ENCODE data around the gene XRCC6. TPM values are rescaled to one million over a fixed set of nuclear protein-coding genes. Genes with fewer than 3 reads are reported as not detected.

Gene XRCC6
- total and polyA plus RNA-seq, 2 of the 13 experiments (the other 11 are each of a cell fraction or from before 2014, with no cell fraction given), result 124 to 625 TPM

GRCh38 chr22:41596776-41597634, 24.1 kb upstream of the XRCC6 start (continued):
- TF ChIP-seq, protein P1, sequence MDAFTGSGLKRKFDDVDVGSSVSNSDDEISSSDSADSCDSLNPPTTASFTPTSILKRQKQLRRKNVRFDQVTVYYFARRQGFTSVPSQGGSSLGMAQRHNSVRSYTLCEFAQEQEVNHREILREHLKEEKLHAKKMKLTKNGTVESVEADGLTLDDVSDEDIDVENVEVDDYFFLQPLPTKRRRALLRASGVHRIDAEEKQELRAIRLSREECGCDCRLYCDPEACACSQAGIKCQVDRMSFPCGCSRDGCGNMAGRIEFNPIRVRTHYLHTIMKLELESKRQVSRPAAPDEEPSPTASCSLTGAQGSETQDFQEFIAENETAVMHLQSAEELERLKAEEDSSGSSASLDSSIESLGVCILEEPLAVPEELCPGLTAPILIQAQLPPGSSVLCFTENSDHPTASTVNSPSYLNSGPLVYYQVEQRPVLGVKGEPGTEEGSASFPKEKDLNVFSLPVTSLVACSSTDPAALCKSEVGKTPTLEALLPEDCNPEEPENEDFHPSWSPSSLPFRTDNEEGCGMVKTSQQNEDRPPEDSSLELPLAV (CRISPR knock-in tag; conservative IDR thresholded peaks at IDR 0.05; ENCODE audit: low read depth), result no peak
- no peak for TF ChIP-seq KDM5A (IDR thresholded peaks at IDR 0.05; ENCODE audit: borderline replicate concordance, low read length)
- no peak for TF ChIP-seq TEF (CRISPR knock-in tag; IDR thresholded peaks at IDR 0.05)
- no peak for TF ChIP-seq PITX1 (CRISPR knock-in tag; IDR thresholded peaks at IDR 0.05)
- TF ChIP-seq ZNF260 (CRISPR knock-in tag; IDR thresholded peaks at IDR 0.05; ENCODE audit: borderline replicate concordance, low read depth), result no peak
- no peak for TF ChIP-seq POGK (CRISPR knock-in tag; conservative IDR thresholded peaks at IDR 0.05)
- TF ChIP-seq ZNF543 (CRISPR knock-in tag; IDR thresholded peaks at IDR 0.05), result no peak
- no peak for TF ChIP-seq FOXP1 (IDR thresholded peaks at IDR 0.05)
- no peak for TF ChIP-seq FOXP1 (CRISPR knock-in tag; IDR thresholded peaks at IDR 0.05)
- no peak for TF ChIP-seq ZNF335 (CRISPR knock-in tag; IDR thresholded peaks at IDR 0.05)
- TF ChIP-seq ZNF772 (CRISPR knock-in tag; IDR thresholded peaks at IDR 0.05), result 0 out of 2 replicates have a peak, but pooled peaks have one; percentile 25
- TF ChIP-seq HNRNPL (IDR thresholded peaks at IDR 0.05; ENCODE audit: low read depth, low read length), result peak; percentile 99
- TF ChIP-seq ATAD3A (CRISPR knock-in tag; IDR thresholded peaks at IDR 0.05), result no peak
- TF ChIP-seq ZBTB1 (CRISPR knock-in tag; IDR thresholded peaks at IDR 0.05; ENCODE audit: borderline replicate concordance), result no peak
- TF ChIP-seq ZNF737 (CRISPR knock-in tag; IDR thresholded peaks at IDR 0.05; ENCODE audit: borderline replicate concordance), result no peak
- TF ChIP-seq ZNF607 (CRISPR knock-in tag; IDR thresholded peaks at IDR 0.05; ENCODE audit: borderline replicate concordance), result no peak
- TF ChIP-seq, protein P2, sequence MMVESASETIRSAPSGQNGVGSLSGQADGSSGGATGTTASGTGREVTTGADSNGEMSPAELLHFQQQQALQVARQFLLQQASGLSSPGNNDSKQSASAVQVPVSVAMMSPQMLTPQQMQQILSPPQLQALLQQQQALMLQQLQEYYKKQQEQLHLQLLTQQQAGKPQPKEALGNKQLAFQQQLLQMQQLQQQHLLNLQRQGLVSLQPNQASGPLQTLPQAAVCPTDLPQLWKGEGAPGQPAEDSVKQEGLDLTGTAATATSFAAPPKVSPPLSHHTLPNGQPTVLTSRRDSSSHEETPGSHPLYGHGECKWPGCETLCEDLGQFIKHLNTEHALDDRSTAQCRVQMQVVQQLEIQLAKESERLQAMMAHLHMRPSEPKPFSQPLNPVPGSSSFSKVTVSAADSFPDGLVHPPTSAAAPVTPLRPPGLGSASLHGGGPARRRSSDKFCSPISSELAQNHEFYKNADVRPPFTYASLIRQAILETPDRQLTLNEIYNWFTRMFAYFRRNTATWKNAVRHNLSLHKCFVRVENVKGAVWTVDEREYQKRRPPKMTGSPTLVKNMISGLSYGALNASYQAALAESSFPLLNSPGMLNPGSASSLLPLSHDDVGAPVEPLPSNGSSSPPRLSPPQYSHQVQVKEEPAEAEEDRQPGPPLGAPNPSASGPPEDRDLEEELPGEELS (CRISPR knock-in tag; IDR thresholded peaks at IDR 0.05), result no peak
- TF ChIP-seq SSRP1 (CRISPR knock-in tag; IDR thresholded peaks at IDR 0.05), result no peak
- no peak for TF ChIP-seq MIER2 (CRISPR knock-in tag; IDR thresholded peaks at IDR 0.05)
- no peak for TF ChIP-seq ZMYM3 (CRISPR knock-in tag; IDR thresholded peaks at IDR 0.05)
- TF ChIP-seq, protein P3, sequence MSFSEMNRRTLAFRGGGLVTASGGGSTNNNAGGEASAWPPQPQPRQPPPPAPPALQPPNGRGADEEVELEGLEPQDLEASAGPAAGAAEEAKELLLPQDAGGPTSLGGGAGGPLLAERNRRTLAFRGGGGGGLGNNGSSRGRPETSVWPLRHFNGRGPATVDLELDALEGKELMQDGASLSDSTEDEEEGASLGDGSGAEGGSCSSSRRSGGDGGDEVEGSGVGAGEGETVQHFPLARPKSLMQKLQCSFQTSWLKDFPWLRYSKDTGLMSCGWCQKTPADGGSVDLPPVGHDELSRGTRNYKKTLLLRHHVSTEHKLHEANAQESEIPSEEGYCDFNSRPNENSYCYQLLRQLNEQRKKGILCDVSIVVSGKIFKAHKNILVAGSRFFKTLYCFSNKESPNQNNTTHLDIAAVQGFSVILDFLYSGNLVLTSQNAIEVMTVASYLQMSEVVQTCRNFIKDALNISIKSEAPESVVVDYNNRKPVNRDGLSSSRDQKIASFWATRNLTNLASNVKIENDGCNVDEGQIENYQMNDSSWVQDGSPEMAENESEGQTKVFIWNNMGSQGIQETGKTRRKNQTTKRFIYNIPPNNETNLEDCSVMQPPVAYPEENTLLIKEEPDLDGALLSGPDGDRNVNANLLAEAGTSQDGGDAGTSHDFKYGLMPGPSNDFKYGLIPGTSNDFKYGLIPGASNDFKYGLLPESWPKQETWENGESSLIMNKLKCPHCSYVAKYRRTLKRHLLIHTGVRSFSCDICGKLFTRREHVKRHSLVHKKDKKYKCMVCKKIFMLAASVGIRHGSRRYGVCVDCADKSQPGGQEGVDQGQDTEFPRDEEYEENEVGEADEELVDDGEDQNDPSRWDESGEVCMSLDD (CRISPR knock-in tag; IDR thresholded peaks at IDR 0.05; ENCODE audit: borderline replicate concordance), result no peak
- TF ChIP-seq POLR2G (IDR thresholded peaks at IDR 0.05; ENCODE audit: low read depth, low read length), result no peak; the same call in 1 of the 2 replicates
